NCI-H82 treated with DMSO at 0.1 percent for 48 hours (cell line): Measurements from ENCODE around the gene CSNK1G3.
"Not testable (repeated sequence)": the region's sequence is repeated elsewhere in the genome, so short reads cannot be mapped to it uniquely, and the experiment has no call there.

Experiments used
- DNase-seq: peaks from one replicate; lab custom pipeline; 2025; ENCODE audit not compliant: unreplicated experiment; lab: John Stamatoyannopoulos, UW

The CSNK1G3 gene

GRCh38 chr5:123511648-123512605 lies at the start of gene CSNK1G3:
Gene CSNK1G3 (plus strand): TSS chr5:123512177. CDS start chr5:123545664, 33,487 bp downstream.
- peak; percentile 88 for DNase-seq

GRCh38 chr5:123466839-123467238 lies 45.1 kb upstream of the CSNK1G3 start:
- DNase-seq: not testable (repeated sequence)

GRCh38 chr5:123471385-123471784 lies 40.6 kb upstream of the CSNK1G3 start:
- DNase-seq: no peak

GRCh38 chr5:123472150-123472924 lies 39.6 kb upstream of the CSNK1G3 start:
- DNase-seq: no peak

GRCh38 chr5:123474228-123474627 lies 37.7 kb upstream of the CSNK1G3 start:
- DNase-seq: no peak

GRCh38 chr5:123476731-123477130 lies 35.2 kb upstream of the CSNK1G3 start:
- no peak for DNase-seq

- DNase-seq: no peak
These were observed 33.4 kb upstream of the CSNK1G3 start for GRCh38 chr5:123478546-123478945.

GRCh38 chr5:123482258-123482657 lies 29.7 kb upstream of the CSNK1G3 start:
- DNase-seq: no peak

GRCh38 chr5:123483446-123484077 lies 28.4 kb upstream of the CSNK1G3 start:
- no peak for DNase-seq

GRCh38 chr5:123485275-123485674 lies 26.7 kb upstream of the CSNK1G3 start:
- no peak for DNase-seq

- no peak for DNase-seq
These were observed 24.9 kb upstream of the CSNK1G3 start for GRCh38 chr5:123486951-123487655.

- no peak for DNase-seq
These were observed 21.0 kb upstream of the CSNK1G3 start for GRCh38 chr5:123490974-123491373.

GRCh38 chr5:123495211-123495610 lies 16.8 kb upstream of the CSNK1G3 start:
- not testable (repeated sequence) for DNase-seq

- DNase-seq: no peak
These were observed 15.1 kb upstream of the CSNK1G3 start for GRCh38 chr5:123496892-123497291.

- DNase-seq: no peak
These were observed 11.5 kb upstream of the CSNK1G3 start for GRCh38 chr5:123500471-123500870.

- DNase-seq: no peak
These were observed 9.9 kb upstream of the CSNK1G3 start for GRCh38 chr5:123502120-123502519.

- no peak for DNase-seq
These were observed 8.7 kb upstream of the CSNK1G3 start for GRCh38 chr5:123503299-123503698.

- no peak for DNase-seq
These were observed 6.3 kb upstream of the CSNK1G3 start for GRCh38 chr5:123505633-123506032.

- no peak for DNase-seq
These were observed 3.5 kb upstream of the CSNK1G3 start for GRCh38 chr5:123508441-123508840.

GRCh38 chr5:123511290-123511647 lies 708 bp upstream of the CSNK1G3 start:
- no peak for DNase-seq
